Thoracic aorta (tissue), 2 donors: ENCODE results near the gene CHD2. TPM values are rescaled to one million over a fixed set of nuclear protein-coding genes. Genes with fewer than 3 reads are reported as not detected.

Experiments used
- ATAC-seq: fragments of 150-250 bp; one replicate; pipeline ENCODE4 v1.8.0; 2017; ENCODE audit warnings: low read depth; ENCODE audit not compliant: insufficient number of reproducible peaks, low FRiP score
- DNase-seq: peaks from one replicate; pipeline ENCODE4 v3.0.0-alpha.2; 2020; ENCODE audit warnings: low spot score
- H3K27ac ChIP-seq, 2 donors: fragments of 200-600 bp; sonication (generic); 1 replicate in 1 of 2; 2 replicates in 1 of 2; pipeline ENCODE4 v1.5.1; 2016; ENCODE audit warnings: mild to moderate bottlenecking in 2 of 2, moderate library complexity in 2 of 2
- H3K27me3 ChIP-seq: fragments of 200-600 bp; sonication (generic); replicated peaks from 2 replicates; pipeline ENCODE4 v1.6.0; 2016; ENCODE audit warnings: mild to moderate bottlenecking; ENCODE audit not compliant: insufficient read depth
- H3K36me3 ChIP-seq: fragments of 200-600 bp; sonication (generic); one replicate; pipeline ENCODE4 v1.5.1; 2016
- H3K4me1 ChIP-seq, 2 donors: fragments of 200-600 bp; sonication (generic); 1 replicate in 1 of 2; 2 replicates in 1 of 2; pipeline versions ENCODE4 v1.5.1 to v1.6.0; 2016; ENCODE audit warnings: low read depth in 2 of 2, mild to moderate bottlenecking in 1 of 2; ENCODE audit not compliant: control insufficient read depth in 1 of 2
- H3K4me3 ChIP-seq: fragments of 200-600 bp; sonication (generic); 2 replicates; pipeline ENCODE4 v1.5.1; 2016; ENCODE audit warnings: mild to moderate bottlenecking
- H3K9me3 ChIP-seq: fragments of 200-600 bp; sonication (generic); 2 replicates; pipeline ENCODE4 v1.5.1; 2016
- total RNA-seq, 2 donors: library from RNA; depleted of rRNA; stranded (reverse); fragments of >200 nt; gene quantifications; one replicate each; pipeline versions ENCODE4 v1.1.0 to v1.2.3, GENCODE V29; 2016
- TF ChIP-seq, protein P1 (sequence below): fragments of 200-600 bp; sonication (generic); IDR thresholded peaks from one replicate; pipeline ENCODE4 v1.5.1; 2019; ENCODE audit warnings: antibody characterized with exemption

Gene CHD2
- 100 to 1,000 TPM; 143 to 148 TPM for total RNA-seq

GRCh38 chr15:92899948-92900730 is at the start of gene CHD2:
TSS of gene CHD2 (plus strand) at chr15:92900324. CDS start at chr15:92901238, 914 bp downstream.
- peaks cover 8% of the 10 kb centered on the region for H3K36me3 ChIP-seq
- H3K4me3 ChIP-seq: peak within 1 kb of the TSS; percentile 81
- H3K27ac ChIP-seq: peak within 1 kb of the TSS; percentile 98
- peaks cover 25 to 65% of the 10 kb centered on the region in 2 donors for H3K4me1 ChIP-seq
- no peak for DNase-seq
- ATAC-seq: no peak
- H3K27me3 ChIP-seq: no peaks in the 10 kb centered on the region
- no peaks in the 10 kb centered on the region for H3K9me3 ChIP-seq
- TF ChIP-seq, protein P1, sequence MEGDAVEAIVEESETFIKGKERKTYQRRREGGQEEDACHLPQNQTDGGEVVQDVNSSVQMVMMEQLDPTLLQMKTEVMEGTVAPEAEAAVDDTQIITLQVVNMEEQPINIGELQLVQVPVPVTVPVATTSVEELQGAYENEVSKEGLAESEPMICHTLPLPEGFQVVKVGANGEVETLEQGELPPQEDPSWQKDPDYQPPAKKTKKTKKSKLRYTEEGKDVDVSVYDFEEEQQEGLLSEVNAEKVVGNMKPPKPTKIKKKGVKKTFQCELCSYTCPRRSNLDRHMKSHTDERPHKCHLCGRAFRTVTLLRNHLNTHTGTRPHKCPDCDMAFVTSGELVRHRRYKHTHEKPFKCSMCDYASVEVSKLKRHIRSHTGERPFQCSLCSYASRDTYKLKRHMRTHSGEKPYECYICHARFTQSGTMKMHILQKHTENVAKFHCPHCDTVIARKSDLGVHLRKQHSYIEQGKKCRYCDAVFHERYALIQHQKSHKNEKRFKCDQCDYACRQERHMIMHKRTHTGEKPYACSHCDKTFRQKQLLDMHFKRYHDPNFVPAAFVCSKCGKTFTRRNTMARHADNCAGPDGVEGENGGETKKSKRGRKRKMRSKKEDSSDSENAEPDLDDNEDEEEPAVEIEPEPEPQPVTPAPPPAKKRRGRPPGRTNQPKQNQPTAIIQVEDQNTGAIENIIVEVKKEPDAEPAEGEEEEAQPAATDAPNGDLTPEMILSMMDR: no peak

- Histone ChIP-seq H3K36me3 (no peaks in the 10 kb centered on the region), H3K9me3 (no peaks in the 10 kb centered on the region), H3K27me3 (no peaks in the 10 kb centered on the region), H3K27ac (no peak overlapping the region), H3K4me1 (peaks cover 0 to 9% of the 10 kb centered on the region in 2 donors), H3K4me3 (no peak overlapping the region)
- ATAC-seq: no peak
- TF ChIP-seq, protein P1: no peak
- no peak for DNase-seq
Observed at GRCh38 chr15:92853222-92853621, 46.9 kb upstream of the CHD2 start.

DNA sequence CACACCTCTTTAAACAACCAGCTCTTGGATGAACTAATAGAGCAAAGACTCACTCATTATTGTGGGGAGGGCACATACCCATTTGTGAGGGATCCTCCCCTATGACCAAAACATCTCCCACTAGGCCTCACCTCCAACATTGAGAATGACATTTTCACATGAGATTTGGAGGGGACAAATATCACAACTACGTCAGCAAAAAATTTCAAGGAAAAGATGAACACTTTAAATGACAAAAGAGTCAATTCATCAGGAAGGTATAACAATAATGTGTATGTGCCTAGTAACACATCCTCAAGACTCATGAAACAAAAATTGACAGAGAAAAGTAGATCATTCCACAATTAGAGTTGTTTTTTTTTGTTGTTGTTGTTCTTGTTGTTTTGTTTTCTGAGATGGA is 38.4 kb upstream of the CHD2 start:
- H3K36me3 ChIP-seq: no peaks in the 10 kb centered on the region

GRCh38 chr15:92864127-92864814 is 35.9 kb upstream of the CHD2 start:
- Histone ChIP-seq H3K4me1 (peaks cover 2 to 5% of the 10 kb centered on the region in 2 donors), H3K4me3 (no peak overlapping the region), H3K27ac (no peak overlapping the region), H3K9me3 (peaks cover 3% of the 10 kb centered on the region), H3K36me3 (no peaks in the 10 kb centered on the region), H3K27me3 (no peaks in the 10 kb centered on the region)
- ATAC-seq (no peak), DNase-seq (no peak)
- TF ChIP-seq, protein P1: no peak

More for the DNA sequence above, 38.4 kb upstream of the CHD2 start:
- Histone ChIP-seq H3K9me3 (peaks cover 3% of the 10 kb centered on the region), H3K27ac (no peak overlapping the region), H3K27me3 (no peaks in the 10 kb centered on the region), H3K4me3 (no peak overlapping the region), H3K4me1 (no peaks in the 10 kb centered on the region)
- ATAC-seq (no peak), DNase-seq (no peak)
- TF ChIP-seq, protein P1: no peak

DNA sequence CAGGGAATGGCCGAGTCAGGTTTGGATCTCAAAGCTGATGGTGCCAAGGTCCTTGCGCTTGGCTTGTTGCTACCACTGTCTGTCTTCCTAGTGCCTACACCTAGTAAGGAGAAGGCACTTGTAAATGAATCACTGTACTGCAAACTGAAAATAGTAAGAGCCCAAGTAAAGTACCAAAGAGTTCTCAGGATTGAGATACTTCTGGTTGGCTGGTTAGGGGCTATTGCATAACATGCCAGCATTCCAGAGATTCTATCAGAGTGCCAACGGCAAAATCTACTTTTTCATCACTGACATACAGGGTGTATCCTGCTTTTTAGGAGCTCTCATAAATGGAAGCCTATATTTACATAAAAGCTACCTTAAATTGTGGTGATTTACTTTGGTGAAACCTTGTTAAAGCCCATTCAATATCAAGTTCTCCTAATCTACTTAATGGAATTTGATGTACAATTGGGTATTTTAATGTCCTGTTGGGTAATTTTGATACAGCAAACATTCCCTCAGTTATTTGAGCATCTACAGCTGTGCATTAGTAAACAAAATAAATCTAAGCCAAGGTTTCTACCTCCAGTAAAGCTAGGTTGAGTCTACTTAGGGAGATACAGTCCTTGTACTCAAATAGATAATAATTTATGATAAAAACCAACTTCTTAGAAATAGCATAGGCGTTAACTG is 30.7 kb upstream of the CHD2 start:
- H3K4me3 ChIP-seq: no peak overlapping the region
- DNase-seq (no peak), ATAC-seq (no peak)
- no peaks in the 10 kb centered on the region for H3K27me3 ChIP-seq
- H3K9me3 ChIP-seq: peaks cover 3% of the 10 kb centered on the region
- TF ChIP-seq, protein P1: no peak
- H3K27ac ChIP-seq: peak overlapping the region; percentile 64 to 65
- peaks cover 2 to 15% of the 10 kb centered on the region in 2 donors for H3K4me1 ChIP-seq
- no peaks in the 10 kb centered on the region for H3K36me3 ChIP-seq
